Measurements from ENCODE around the gene TRPC4.
"Not testable (repeated sequence)": the region's sequence is repeated elsewhere in the genome, so short reads cannot be mapped to it uniquely, and the experiment has no call there.

The TRPC4 gene

GRCh38 chr13:37833411-37833810 lies 36.2 kb downstream of the TRPC4 start:
- in situ Hi-C loops (cut with MboI; ENCODE audit: low sequenced_read_pairs) = no loop called here

- in situ Hi-C loops (cut with MboI; ENCODE audit: low sequenced_read_pairs) = no loop called here
Observed at GRCh38 chr13:37816276-37816675, 53.3 kb downstream of the TRPC4 start.

GRCh38 chr13:37811441-37811840 lies 58.1 kb downstream of the TRPC4 start:
- in situ Hi-C loops (cut with MboI; ENCODE audit: low sequenced_read_pairs) = no loop called here

- in situ Hi-C loops (cut with MboI; ENCODE audit: low sequenced_read_pairs) = no loop called here
Observed at GRCh38 chr13:37806666-37807065, 62.9 kb downstream of the TRPC4 start.

- in situ Hi-C loops (cut with MboI; ENCODE audit: low sequenced_read_pairs) = no loop called here
Observed at GRCh38 chr13:37797631-37798030, 71.9 kb downstream of the TRPC4 start.

- in situ Hi-C loops (cut with MboI; ENCODE audit: low sequenced_read_pairs) = not testable (repeated sequence)
Observed at GRCh38 chr13:37796795-37797194, 72.8 kb downstream of the TRPC4 start.

GRCh38 chr13:37795326-37795725 lies 74.2 kb downstream of the TRPC4 start:
- in situ Hi-C loops (cut with MboI; ENCODE audit: low sequenced_read_pairs) = no loop called here

- in situ Hi-C loops (cut with MboI; ENCODE audit: low sequenced_read_pairs) = no loop called here
Observed at GRCh38 chr13:37791699-37792098, 77.9 kb downstream of the TRPC4 start.

- in situ Hi-C loops (cut with MboI; ENCODE audit: low sequenced_read_pairs) = no loop called here
Observed at GRCh38 chr13:37788346-37788745, 81.2 kb downstream of the TRPC4 start.

GRCh38 chr13:37777676-37778075 lies 91.9 kb downstream of the TRPC4 start:
- in situ Hi-C loops (cut with MboI; ENCODE audit: low sequenced_read_pairs) = no loop called here

GRCh38 chr13:37775871-37776270 lies 93.7 kb downstream of the TRPC4 start:
- in situ Hi-C loops (cut with MboI; ENCODE audit: low sequenced_read_pairs) = no loop called here

GRCh38 chr13:37772644-37773043 lies 96.9 kb downstream of the TRPC4 start:
- in situ Hi-C loops (cut with MboI; ENCODE audit: low sequenced_read_pairs) = no loop called here

GRCh38 chr13:37769545-37769944 lies 100.0 kb downstream of the TRPC4 start:
- in situ Hi-C loops (cut with MboI; ENCODE audit: low sequenced_read_pairs) = no loop called here

GRCh38 chr13:37769078-37769477 lies 100.5 kb downstream of the TRPC4 start:
- in situ Hi-C loops (cut with MboI; ENCODE audit: low sequenced_read_pairs) = no loop called here

- in situ Hi-C loops (cut with MboI; ENCODE audit: low sequenced_read_pairs) = no loop called here
Observed at GRCh38 chr13:37766502-37766901, 103.1 kb downstream of the TRPC4 start.

- in situ Hi-C loops (cut with MboI; ENCODE audit: low sequenced_read_pairs) = no loop called here
Observed at GRCh38 chr13:37755349-37755748, 114.2 kb downstream of the TRPC4 start.

GRCh38 chr13:37753776-37754175 lies 115.8 kb downstream of the TRPC4 start:
- in situ Hi-C loops (cut with MboI; ENCODE audit: low sequenced_read_pairs) = no loop called here

- in situ Hi-C loops (cut with MboI; ENCODE audit: low sequenced_read_pairs) = no loop called here
Observed at GRCh38 chr13:37752146-37752545, 117.4 kb downstream of the TRPC4 start.

- in situ Hi-C loops (cut with MboI; ENCODE audit: low sequenced_read_pairs) = no loop called here
Observed at GRCh38 chr13:37751025-37751424, 118.5 kb downstream of the TRPC4 start.

GRCh38 chr13:37748913-37749312 lies 120.7 kb downstream of the TRPC4 start:
- in situ Hi-C loops (cut with MboI; ENCODE audit: low sequenced_read_pairs) = no loop called here

GRCh38 chr13:37747071-37747612 lies 122.4 kb downstream of the TRPC4 start:
- in situ Hi-C loops (cut with MboI; ENCODE audit: low sequenced_read_pairs) = no loop called here

- in situ Hi-C loops (cut with MboI; ENCODE audit: low sequenced_read_pairs) = no loop called here
Observed at GRCh38 chr13:37741536-37741935, 128.0 kb downstream of the TRPC4 start.

GRCh38 chr13:37736045-37736444 lies 133.5 kb downstream of the TRPC4 start:
- in situ Hi-C loops (cut with MboI; ENCODE audit: low sequenced_read_pairs) = no loop called here

Measured in HL-60/S4 (cell line).